ENCODE data around the gene MYL4.
"Not testable (repeated sequence)": the region's sequence is repeated elsewhere in the genome, so short reads cannot be mapped to it uniquely, and the experiment has no call there.

Gene MYL4

DNA sequence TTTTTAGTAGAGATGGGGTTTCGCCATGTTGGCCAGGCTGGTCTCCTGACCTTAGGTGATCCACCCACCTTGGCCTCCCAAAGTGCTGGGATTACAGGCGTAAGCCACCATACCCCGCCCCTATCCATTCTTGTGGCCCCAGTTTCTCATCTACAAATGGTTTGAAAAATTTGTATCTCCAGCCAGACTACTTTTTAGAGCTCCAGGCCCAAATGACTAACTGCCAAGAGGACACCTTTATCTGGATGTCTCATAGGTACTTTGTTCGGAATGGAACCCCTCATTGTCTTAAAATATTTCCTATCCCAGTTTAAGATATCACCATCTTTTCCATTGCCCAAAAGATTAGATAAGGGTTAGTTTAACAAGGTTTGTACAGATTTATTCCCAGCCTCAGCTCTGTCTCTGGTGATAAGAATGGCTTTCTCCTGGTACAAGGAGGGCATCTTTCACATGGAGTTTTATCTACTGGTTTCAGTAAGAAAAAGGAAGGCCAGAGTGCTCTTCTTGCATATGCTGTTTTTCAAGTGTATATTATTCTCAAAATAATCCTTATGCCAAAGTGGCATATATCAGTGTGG is 15.1 kb upstream of the MYL4 start:
- no peak for DNase-seq (ENCODE audit: low spot score)

DNA sequence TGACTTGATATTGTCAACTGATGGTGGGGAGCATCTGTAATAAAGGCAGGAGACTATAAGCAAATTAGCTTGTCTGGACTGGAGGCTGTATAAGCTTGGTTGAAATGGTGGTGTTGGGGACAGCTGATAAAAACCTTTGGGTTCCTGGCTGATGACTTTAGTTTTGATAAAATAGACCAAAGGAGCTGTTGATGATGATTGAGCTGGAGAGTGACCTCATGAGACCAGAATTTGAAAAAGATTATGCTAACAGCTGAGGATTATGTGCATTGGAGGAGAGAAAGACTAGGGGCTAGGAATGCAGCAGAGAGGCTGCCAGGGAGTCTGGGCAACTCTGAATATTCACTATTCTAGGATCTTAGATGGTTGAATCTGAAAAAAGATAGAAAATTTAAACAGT is 11.3 kb upstream of the MYL4 start:
- no peak for DNase-seq (ENCODE audit: low spot score)

DNA sequence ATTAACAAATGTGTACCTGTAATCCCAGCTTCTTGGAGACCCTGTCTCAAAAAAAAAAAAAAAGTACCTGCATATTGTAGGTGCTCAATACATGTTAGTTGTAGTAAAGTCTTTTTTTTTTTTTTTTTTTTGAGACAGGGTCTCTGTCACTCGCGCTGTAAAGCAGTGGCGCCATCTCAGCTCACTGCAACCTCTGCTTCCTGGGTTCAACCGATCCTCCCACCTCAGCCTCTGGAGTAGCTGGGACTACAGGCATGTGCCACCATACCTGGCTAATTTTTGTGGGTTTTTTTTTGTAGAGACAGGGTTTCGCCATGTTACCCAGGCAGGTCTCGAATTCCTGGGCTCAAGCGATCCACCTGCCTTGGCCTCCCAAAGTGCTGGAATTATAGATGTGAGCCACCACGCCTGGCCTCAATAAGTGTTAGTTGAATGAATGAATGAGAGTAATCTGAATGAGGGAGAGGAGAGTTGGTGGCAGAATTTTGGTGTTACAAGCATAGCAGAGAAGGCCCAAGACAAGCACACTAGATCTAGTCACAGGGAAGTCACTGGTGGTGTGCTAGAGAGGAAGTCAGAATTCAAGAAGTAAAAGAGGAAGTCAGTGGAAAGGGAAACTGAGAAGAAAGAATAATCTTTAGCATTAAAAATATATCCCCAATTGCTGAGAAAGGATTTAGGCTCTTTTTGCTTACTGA is 9.4 kb upstream of the MYL4 start:
- DNase-seq (ENCODE audit: low spot score), result no peak

DNA sequence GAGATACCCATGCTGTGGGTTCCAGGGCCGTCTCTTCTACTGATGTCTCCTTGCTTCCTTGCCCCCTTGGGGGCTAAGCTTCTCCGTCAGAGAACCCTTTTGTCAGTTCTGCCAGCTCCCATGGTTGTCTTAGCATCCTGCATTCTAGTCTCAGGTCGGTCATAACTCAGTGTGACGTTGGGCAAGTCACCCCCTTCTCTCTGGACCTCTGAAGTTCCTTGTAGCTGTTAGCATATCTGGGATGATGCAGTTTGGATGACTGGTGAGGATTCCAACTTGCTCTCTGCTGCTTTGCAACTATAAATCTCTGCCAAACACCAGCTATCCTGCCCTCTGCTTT is 8.9 kb upstream of the MYL4 start:
- DNase-seq (ENCODE audit: low spot score), result no peak

DNA sequence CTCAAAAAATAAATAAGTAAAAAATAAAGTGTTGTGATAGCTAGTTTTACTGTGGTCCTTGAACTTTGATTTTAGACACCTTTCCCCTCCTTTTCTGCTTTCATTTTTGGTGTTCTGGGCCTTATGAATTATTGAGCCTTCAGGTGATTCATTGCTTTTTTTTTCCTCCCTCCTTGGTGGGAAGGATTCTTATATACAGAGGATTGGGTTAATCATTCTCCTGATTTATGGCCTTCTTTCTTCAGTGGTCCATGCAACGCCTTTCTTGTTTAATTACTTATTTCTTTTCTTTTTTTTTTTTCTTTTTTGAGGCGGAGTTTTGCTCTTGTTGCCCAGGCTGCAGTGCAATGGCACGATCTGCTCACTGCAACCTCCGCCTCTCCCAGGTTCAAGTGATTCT is 8.0 kb upstream of the MYL4 start:
- DNase-seq (ENCODE audit: low spot score), result no peak

DNA sequence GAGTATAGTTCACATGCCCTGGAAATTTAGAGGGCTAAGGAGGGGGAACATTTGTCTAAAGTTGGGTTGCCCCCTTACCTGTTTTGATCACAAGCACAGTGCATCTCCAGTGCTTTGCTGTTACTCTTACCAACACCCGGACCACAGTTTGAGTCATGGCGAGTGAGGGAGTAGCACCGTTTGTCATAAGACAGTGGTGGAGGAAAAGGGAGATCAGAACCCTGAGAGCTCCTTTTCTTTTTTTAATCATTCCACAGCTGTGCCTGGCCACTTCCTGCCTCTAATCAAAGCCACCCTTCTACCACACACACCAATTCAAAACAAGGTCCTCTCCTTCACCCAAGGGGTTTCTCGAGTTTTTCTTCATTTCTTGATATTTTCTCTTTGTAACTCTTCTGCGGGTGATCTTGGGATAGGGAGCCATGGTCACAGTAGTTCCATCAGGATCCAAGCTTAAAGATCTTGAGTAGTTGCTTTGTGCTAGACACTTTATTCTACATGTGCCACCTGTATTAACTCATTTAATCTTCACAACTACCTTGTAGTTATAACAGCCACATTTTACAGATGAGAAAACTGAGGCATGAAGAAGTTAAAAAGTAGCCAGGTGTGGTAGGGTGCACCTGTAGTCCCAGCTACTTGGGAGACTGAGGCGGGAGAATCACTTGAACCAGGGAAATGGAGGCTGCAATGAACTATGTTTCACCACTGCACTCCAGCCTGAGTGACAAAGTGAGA is 5.0 kb upstream of the MYL4 start:
- DNase-seq (ENCODE audit: low spot score), result no peak

DNA sequence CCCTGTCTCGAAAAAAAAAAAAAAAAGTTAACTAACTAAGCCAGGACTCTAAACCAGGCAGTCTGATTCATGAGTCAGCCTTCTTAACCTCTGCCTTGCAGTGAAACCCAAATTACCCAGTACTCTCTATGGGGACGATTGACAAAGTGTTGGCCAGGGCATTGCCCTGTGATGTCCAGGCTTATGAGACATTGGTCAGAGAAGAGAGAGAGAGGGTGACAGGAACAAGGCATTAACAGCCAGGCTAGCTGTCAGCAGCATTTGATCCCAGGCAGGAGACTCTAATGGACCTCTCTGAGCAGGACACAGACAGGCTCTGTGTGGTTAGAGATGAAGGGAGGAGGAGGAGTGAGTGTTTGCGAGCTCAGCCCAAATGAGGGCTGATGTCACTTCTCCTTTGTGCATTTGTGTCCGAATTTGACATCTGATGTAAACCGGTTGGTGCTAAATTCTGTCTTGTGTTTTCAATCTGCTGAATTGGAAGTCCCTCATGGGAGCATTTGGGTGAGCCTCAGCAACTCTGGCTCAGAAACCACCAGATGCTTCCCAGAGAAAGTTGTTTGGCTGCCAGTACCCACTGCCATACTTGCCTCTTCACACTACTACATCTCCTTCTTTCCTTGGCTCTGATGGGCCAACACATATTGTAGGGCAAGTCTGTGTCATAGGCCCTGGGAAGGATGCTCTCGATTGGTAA is 4.3 kb upstream of the MYL4 start:
- no peak for DNase-seq (ENCODE audit: low spot score)

DNA sequence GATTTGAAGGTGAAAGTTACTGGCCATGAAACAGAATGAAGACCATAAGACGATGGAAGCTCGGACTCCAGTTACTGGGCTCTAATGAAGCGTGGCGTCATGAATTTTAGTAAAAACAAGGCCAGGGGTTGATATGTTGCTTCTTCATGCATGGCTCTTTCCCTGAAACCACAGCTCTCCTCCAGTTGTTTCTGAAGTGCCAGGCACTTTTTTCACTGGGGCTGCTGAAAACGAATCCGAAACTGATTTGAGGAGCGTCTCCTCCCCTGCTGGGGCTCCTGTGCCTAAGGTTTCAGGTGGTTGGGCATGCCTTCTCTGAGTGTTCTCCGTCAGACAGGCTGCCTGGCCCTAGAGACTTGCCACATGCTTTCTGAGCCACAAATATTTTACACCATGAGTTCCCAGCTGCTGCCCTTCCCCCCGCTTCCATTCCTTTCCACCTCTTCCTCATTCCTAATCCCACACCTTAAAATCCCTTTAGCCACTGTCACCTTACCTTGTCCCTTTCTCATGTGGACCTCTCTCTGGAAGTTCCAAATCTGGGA is 3.7 kb upstream of the MYL4 start:
- no peak for DNase-seq (ENCODE audit: low spot score)

DNA sequence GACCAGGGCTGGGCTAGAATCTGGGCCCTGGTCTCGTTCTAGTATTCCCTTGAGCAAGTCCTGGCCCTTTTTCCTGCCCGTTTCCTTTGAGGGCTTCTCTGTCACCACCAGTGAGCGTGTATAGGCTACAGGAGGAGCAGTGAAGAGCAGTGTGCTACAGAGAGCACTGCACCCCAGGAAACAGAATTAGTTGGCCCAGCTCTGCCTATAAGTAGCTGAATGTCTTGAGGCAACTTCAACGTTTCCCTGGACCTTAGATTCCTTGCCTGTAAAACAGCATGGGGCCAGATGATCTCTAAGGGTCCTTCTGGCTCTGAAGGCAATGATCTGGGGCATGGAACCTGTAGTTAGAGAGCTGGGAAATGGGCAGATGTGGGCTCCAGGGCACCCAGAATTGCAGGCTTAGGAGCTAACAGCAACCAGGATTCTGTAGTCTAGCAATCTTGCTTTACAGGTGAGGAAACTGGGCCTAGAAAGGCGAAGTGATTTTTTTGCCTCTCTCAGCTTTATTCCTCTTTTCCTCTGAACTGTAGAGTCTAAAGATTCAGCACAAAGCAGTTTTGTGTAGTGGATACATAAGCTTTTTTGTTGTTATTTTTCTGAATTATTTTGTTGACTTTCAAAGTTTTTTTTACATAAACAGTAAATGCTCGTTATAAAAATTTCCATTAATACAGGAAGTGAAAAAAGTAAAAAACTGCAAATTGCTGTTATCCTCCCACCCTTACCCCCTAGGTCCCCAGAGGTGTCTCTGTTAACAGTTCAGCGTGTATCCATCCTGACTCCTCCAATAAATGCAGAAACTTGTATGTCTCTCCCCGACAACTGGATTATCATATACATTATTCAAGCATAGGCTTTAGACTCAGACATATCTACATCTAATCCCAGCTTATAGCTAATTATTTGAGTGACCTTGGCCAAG is 1.7 kb upstream of the MYL4 start:
- no peak for DNase-seq (ENCODE audit: low spot score)

DNA sequence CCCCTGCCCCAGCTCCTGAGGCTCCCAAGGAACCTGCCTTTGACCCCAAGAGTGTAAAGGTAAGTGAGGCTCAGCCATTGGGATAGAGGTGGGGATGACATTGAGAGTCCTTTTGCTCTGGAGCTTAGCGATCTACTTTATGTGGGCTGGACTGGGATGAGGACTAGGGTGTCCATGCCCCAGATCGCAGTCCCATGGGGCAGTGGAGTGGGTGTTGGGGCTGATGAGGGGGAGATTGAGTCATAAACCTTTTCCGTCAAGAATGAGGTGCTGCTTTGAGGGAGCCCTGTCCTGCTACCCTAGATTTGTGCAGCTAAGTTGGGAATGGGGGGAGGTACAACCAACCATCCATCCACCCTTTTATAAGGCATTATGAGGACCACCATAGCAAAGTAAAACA is 351 bp downstream of the MYL4 start:
- no peak for DNase-seq (ENCODE audit: low spot score)

DNA sequence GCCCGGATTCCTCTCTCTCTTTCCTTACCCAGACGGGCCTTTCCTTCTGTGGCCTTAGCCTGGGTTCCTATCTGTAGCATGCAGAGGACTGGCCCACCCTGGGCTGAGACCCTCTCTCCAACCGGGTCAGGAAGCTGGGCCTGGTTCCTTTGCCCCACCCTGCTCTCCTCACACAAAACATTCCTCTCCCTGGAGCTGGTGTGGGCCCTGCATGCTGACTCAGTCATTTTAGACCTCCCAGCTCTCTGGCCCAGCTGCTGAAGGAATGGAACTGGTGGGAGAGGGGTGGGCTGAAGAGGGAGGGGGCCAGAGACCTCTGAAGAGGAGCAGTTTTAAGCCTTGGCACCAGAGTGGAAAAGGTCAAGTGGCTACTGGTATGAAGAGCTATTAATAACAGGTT is 957 bp downstream of the MYL4 start:
- no peak for DNase-seq (ENCODE audit: low spot score)

DNA sequence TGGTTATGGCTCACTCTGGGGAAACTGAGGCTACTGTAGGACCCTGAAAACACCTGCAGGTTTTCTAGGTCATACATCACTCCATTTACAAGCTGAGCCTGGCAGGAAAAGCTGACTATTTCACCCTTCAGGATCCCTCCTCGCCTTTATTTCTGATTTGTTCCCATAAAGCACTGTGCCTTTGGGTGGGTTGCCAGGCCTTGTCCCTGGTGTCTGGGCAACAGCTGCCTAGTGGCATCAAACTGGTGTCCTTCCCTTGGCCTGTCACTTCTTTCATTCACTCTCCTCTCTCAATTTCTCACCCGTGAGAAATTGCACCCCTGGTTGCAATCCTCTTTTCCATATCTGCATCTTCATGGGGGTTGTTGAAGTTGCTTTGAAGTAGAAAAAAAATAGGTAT is 1.6 kb downstream of the MYL4 start:
- DNase-seq (ENCODE audit: low spot score), result no peak

DNA sequence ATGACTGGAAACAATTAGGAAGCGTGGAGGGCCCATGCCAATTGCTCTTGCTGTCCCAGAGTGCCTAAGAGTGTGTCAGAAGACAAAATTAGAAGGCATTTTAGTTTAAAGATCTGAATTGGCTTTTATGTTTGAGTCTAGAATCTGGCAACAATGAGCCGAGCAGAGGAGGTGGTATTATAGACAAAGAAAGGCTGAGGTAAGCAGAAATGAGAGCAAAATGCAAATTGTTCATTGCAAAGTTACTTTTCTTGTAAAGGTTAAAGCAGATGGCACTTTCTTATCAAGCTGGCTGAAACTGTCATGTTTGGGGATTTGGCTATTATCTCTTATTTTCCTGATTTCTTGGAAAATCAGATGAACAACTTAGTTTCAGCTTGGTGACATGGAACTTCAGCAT is 3.3 kb downstream of the MYL4 start:
- DNase-seq (ENCODE audit: low spot score), result no peak

DNA sequence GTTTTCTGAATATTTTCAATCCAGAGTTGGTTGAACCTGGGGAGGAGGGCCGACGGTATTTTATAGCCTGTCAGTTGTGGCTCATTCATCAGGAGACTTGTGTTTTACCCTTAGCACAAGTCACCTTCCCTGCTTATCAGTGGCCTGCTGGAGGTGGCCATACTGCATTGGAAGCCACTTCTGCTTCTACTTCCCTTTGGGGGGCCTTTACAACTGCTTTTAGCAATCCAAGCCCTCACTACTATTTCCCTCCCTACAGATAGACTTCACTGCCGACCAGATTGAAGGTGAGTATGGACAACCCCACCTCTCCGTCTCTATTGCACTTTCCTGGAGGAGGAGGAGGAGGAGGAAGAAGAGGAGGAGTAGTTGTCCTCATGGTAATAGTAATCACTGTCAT is 4.4 kb downstream of the MYL4 start:
- no peak for DNase-seq (ENCODE audit: low spot score)

DNA sequence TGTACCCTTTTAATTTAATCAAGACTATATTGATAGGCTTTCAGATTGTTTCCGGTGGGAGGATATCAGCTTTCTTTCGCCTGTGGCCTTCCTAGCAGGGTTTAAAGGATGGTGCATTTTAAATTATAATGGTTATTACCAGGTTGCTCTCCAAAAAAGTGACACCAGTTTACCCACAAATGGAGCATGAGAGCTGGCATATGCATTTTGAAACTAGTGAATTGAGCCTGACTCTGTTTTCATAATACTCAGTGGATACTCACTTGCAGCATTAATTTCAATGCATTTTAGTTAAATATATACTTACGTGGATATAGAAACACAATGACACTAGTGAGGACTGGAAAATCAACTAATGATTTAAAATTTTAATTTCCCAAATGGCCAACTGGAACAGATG is 5.8 kb downstream of the MYL4 start:
- DNase-seq (ENCODE audit: low spot score), result no peak

DNA sequence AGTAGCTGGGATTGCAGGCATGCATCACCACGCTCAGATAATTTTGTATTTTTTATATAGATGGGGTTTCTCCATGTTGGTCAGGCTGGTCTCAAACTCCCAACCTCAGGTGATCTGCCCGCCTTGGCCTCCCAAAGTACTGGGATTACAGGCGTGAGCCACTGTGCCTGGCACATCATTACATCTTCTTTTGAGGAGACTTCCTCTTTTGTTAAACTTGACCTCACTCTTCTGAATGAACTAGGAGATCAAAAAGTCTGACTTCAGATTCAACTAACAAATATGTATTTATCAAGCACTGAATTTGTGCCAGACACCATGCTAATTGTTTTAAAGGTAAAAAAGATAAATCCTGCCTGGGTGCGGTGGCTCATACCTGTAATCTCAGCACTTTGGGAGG is 7.7 kb downstream of the MYL4 start:
- DNase-seq (ENCODE audit: low spot score), result not testable (repeated sequence)

DNA sequence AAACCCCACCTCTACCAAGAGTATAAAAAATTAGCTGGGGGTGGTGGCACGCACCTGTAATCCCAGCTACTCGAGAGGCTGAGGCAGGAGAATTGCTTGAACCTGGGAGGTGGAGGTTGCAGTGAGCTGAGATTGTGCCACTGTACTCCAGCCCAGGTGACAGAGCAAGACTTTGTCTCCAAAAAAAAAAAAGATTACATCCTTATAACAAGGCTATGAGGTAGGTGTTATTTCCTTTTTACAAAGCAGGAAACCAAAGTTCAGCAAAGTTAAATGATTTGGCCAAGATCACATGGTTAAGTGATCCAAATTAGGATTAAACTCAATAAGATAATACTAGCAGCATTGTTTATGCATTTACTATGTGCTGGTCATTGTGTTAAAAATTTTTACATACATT is 8.1 kb downstream of the MYL4 start:
- DNase-seq (ENCODE audit: low spot score), result not testable (repeated sequence)

DNA sequence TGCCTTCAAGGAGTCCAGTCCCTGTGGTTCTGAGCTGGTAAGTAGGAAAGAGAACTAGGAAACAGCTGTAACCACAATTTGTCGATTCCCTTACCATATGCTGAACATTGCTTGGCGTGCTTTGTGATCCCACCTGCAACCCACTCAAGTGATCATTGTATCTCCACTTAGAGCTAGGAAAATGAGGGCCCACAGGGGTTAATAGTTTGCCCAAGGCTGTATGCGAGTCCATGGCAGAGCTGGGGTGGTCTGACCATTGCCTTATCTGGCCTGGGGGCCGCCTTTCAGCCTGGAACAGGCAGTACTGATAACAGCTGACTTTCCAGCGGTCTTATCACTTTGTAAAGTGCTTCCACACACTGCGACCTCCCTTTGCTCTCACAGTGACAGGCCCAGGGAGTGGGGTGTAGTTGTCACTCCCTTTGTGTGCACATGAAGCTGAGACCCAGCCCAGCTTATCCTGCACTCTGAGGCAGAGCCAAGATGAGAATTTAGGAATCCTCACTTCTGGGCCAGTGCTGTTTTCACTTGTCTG is 9.8 kb downstream of the MYL4 start:
- DNase-seq (ENCODE audit: low spot score), result no peak

DNA sequence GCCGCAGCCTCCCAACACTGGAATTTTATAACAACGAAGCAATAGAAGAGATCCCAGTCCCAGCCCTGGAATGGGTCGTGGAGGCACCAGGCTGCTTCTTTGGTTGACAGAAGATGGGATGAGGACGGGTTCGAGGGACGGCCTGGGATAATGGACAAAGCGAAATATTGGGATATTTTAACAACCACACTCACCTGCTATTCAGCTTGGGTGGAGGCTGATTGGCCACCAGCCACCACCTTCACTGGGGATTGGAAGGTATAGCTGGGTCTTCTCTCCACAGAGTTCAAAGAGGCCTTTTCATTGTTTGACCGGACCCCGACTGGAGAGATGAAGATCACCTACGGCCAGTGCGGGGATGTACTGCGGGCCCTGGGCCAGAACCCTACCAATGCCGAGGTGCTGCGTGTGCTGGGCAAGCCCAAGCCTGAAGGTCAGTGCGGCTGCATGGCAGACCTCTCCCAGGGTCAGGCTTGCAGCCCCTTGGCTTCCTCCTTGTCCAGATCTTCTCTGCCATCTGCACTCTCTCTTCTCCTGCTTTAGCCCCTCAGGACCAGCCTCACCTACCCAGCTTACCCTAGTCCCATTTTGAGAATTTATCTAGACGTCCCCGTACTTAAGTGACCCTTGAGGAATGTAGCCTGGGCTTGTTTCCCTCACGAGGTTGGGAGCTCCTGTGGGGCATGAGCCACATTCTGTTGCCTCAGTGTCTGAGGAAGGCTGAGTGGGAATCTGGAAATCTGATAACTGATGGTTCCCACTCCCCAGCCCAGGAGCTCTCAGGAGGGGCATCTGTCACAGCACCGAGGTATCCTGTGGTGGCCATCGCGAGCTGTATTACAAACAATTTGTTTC is 10.7 kb downstream of the MYL4 start:
- no peak for DNase-seq (ENCODE audit: low spot score)

DNA sequence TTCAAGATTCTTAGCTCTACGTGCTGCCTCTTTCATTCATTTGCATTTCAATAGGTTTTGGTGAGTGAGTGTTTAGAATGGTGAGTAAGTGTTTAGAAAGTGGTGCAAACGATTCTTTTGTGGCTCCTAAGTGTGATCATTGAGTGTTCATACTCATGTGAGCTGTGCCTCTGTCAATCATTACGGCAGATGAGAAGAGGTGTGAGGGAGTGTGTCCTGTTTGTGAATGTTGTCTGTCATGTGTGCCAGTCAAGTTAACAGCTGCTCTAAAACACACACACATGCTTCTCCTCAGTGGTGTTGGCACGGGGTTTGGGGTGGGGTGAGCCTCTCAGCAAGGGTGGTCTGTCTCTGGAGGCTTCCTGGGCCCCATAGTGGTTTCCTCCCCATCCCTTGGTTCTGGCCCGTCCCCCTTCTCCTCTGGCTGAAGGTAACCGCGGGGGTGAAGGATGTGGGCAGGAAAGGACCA is 11.4 kb downstream of the MYL4 start:
- DNase-seq (ENCODE audit: low spot score), result no peak

Measured in HuH-7 (cell line).